Choroid plexus epithelial cell (primary cell): ENCODE results near the gene KIAA1671.

ENCODE experiments used
- DNase-seq: peaks from one replicate; pipeline ENCODE4 v3.0.0-alpha.2; 2010; ENCODE audit warnings: low read depth
- H3K4me3 ChIP-seq: 2 replicates; pipeline ENCODE4 v1.5.1; 2011; ENCODE audit warnings: low read depth, mild to moderate bottlenecking, control low read depth, low read length, moderate library complexity
- CTCF ChIP-seq: conservative IDR thresholded peaks from 2 replicates; pipeline ENCODE4 v1.5.1; 2011; ENCODE audit warnings: low read depth, mild to moderate bottlenecking, control low read depth, inconsistent platforms, low read length, moderate library complexity

KIAA1671 gene

GRCh38 chr22:24973872-24974271, 21.4 kb downstream of the KIAA1671 start:
- TF ChIP-seq CTCF = no peak
- DNase-seq = no peak
- H3K4me3 ChIP-seq = no peak overlapping the region

GRCh38 chr22:24975125-24975640, 22.7 kb downstream of the KIAA1671 start:
- no peak for TF ChIP-seq CTCF
- DNase-seq = no peak
- H3K4me3 ChIP-seq = no peak overlapping the region

- no peak for TF ChIP-seq CTCF
- H3K4me3 ChIP-seq = no peak overlapping the region
- DNase-seq = no peak
These were observed 23.4 kb downstream of the KIAA1671 start for GRCh38 chr22:24975813-24976341.

- no peak overlapping the region for H3K4me3 ChIP-seq
- DNase-seq = no peak
- TF ChIP-seq CTCF = no peak
These were observed 24.1 kb downstream of the KIAA1671 start for GRCh38 chr22:24976442-24977218.

- no peak for TF ChIP-seq CTCF
- H3K4me3 ChIP-seq = no peak overlapping the region
- peak; percentile 28 for DNase-seq
These were observed 25.1 kb downstream of the KIAA1671 start for GRCh38 chr22:24977370-24978221.

- no peak for TF ChIP-seq CTCF
- H3K4me3 ChIP-seq = no peak overlapping the region
- DNase-seq = no peak
These were observed 25.8 kb downstream of the KIAA1671 start for GRCh38 chr22:24978308-24978707.
